DOHH2 (cell line): ENCODE data around the gene FAM149A.

ENCODE experiments used
- H3F3A ChIP-seq: fragments of 200-600 bp; sonication (generic), shearing (Covaris generic); 2 replicates; pipeline ENCODE4 v1.6.0; 2016; ENCODE audit warnings: antibody characterized with exemption, mild to moderate bottlenecking; ENCODE audit not compliant: control insufficient read depth, insufficient read depth
- H3K27ac ChIP-seq: fragments of 200-600 bp; sonication (generic); 2 replicates; pipeline ENCODE4 v1.5.1; 2014; ENCODE audit warnings: low read depth, mild to moderate bottlenecking, low read length, moderate library complexity
- H3K27me3 ChIP-seq: fragments of 200-600 bp; sonication (generic); 2 replicates; pipeline ENCODE4 v1.6.1; 2014; ENCODE audit warnings: mild to moderate bottlenecking, low read length, mixed read lengths; ENCODE audit not compliant: control insufficient read depth
- H3K36me3 ChIP-seq: fragments of 200-600 bp; sonication (generic); 2 replicates; pipeline ENCODE4 v1.6.1; 2014; ENCODE audit warnings: mild to moderate bottlenecking, low read length, moderate library complexity, mixed read lengths; ENCODE audit not compliant: control insufficient read depth
- H3K4me1 ChIP-seq: fragments of 200-600 bp; sonication (generic); 2 replicates; pipeline ENCODE4 v1.6.1; 2014; ENCODE audit warnings: mild to moderate bottlenecking, low read length, mixed read lengths; ENCODE audit not compliant: control insufficient read depth
- H3K4me2 ChIP-seq: fragments of 200-600 bp; sonication (generic); 2 replicates; pipeline ENCODE4 v1.6.0; 2014; ENCODE audit warnings: mild to moderate bottlenecking, low read length, moderate library complexity
- H3K4me3 ChIP-seq: fragments of 200-600 bp; sonication (generic); 2 replicates; pipeline ENCODE4 v1.5.1; 2014; ENCODE audit warnings: mild to moderate bottlenecking, low read length, mixed read lengths
- H3K79me2 ChIP-seq: fragments of 200-600 bp; sonication (generic); 2 replicates; pipeline ENCODE4 v1.6.1; 2014; ENCODE audit warnings: mild to moderate bottlenecking, low read length, mixed read lengths; ENCODE audit not compliant: control insufficient read depth
- H3K9me2 ChIP-seq: fragments of 200-600 bp; sonication (generic); replicated peaks from 2 replicates; pipeline ENCODE4 v1.6.1; 2014; ENCODE audit warnings: mild to moderate bottlenecking, low read length, mixed read lengths; ENCODE audit not compliant: control insufficient read depth
- H3K9me3 ChIP-seq: fragments of 200-600 bp; sonication (generic); 2 replicates; pipeline ENCODE4 v1.6.1; 2014; ENCODE audit warnings: antibody characterized with exemption, low read length, mixed read lengths; ENCODE audit not compliant: control insufficient read depth, insufficient read depth
- H4K20me1 ChIP-seq: fragments of 200-600 bp; sonication (generic); 2 replicates; pipeline ENCODE4 v1.6.0; 2014; ENCODE audit warnings: low read depth, mild to moderate bottlenecking, antibody characterized with exemption, low read length, moderate library complexity; ENCODE audit not compliant: control insufficient read depth, insufficient read depth
- CTCF ChIP-seq: fragments of 200-600 bp; sonication (generic); IDR thresholded peaks from one replicate; pipeline ENCODE4 v1.5.1; 2014; ENCODE audit warnings: antibody characterized with exemption, mild to moderate bottlenecking, low read depth, low read length; ENCODE audit not compliant: poor library complexity, severe bottlenecking
- EZH2phosphoT487 ChIP-seq: fragments of 200-600 bp; sonication (generic); IDR thresholded peaks from 2 replicates; pipeline ENCODE4 v1.6.1; 2017; ENCODE audit warnings: borderline replicate concordance, mild to moderate bottlenecking, antibody characterized with exemption, low read length, moderate library complexity, mixed read lengths

Gene FAM149A

GRCh38 chr4:186205156-186205555 is 100.7 kb downstream of the FAM149A start:
- Histone ChIP-seq H3K27me3 (no peaks in the 10 kb centered on the region), H3K4me3 (peak overlapping the region; percentile 72), H3K4me2 (peak overlapping the region; percentile 70), H3F3A (peaks cover 15% of the 10 kb centered on the region), H3K9me3 (peaks cover 7% of the 10 kb centered on the region), H3K4me1 (peaks cover 46% of the 10 kb centered on the region), H3K36me3 (peaks cover 3% of the 10 kb centered on the region; the same call in 1 of the 2 replicates), H3K27ac (no peak overlapping the region), H3K79me2 (no peaks in the 10 kb centered on the region), H4K20me1 (no peaks in the 10 kb centered on the region), H3K9me2 (no peaks in the 10 kb centered on the region)
- TF ChIP-seq EZH2phosphoT487 (no peak), CTCF (no peak)

GRCh38 chr4:186216465-186217024 is 112.0 kb downstream of the FAM149A start:
- H3K4me2 ChIP-seq, result no peak overlapping the region
- no peaks in the 10 kb centered on the region for H3K79me2 ChIP-seq
- H3K36me3 ChIP-seq, result no peaks in the 10 kb centered on the region
- no peak overlapping the region for H3K4me3 ChIP-seq
- no peaks in the 10 kb centered on the region for H3K9me2 ChIP-seq
- H3K4me1 ChIP-seq, result no peaks in the 10 kb centered on the region
- H3K9me3 ChIP-seq, result no peaks in the 10 kb centered on the region
- no peak overlapping the region for H3K27ac ChIP-seq
- H3F3A ChIP-seq, result no peaks in the 10 kb centered on the region
- H4K20me1 ChIP-seq, result no peaks in the 10 kb centered on the region
- TF ChIP-seq CTCF, result no peak
- no peak for TF ChIP-seq EZH2phosphoT487
- H3K27me3 ChIP-seq, result no peaks in the 10 kb centered on the region

GRCh38 chr4:186217733-186218293 is 113.3 kb downstream of the FAM149A start:
- TF ChIP-seq EZH2phosphoT487 (no peak), CTCF (no peak)
- no peaks in the 10 kb centered on the region for H4K20me1 ChIP-seq
- no peaks in the 10 kb centered on the region for H3K4me1 ChIP-seq
- H3K36me3 ChIP-seq, result no peaks in the 10 kb centered on the region
- H3K4me2 ChIP-seq, result no peak overlapping the region
- H3K9me3 ChIP-seq, result no peaks in the 10 kb centered on the region
- no peaks in the 10 kb centered on the region for H3K79me2 ChIP-seq
- H3K4me3 ChIP-seq, result no peak overlapping the region
- no peak overlapping the region for H3K27ac ChIP-seq
- H3F3A ChIP-seq, result no peaks in the 10 kb centered on the region
- H3K9me2 ChIP-seq, result no peaks in the 10 kb centered on the region
- no peaks in the 10 kb centered on the region for H3K27me3 ChIP-seq
